WTC11 (cell line): ENCODE results near the gene STAM2. TPM values are rescaled to one million over a fixed set of nuclear protein-coding genes. Genes with fewer than 3 reads are reported as not detected.

Experiments used
- ATAC-seq: fragments of 200-7000 bp; cut with Tn5 transposase; 2 replicates; pipeline ENCODE4 v1.10.0; 2021; ENCODE audit warnings: mild to moderate bottlenecking, moderate library complexity
- CTCF ChIA-PET: fragments of 300-600 bp; sonication (Branson Sonifier 250); formaldehyde crosslinking; loops from one replicate; lab custom pipeline; 2021; ENCODE audit warnings: antibody characterized with exemption; lab: Charles Lee
- POLR2A ChIA-PET: fragments of 350-600 bp; sonication (Branson Sonifier 250); formaldehyde crosslinking; loops from one replicate; lab custom pipeline; 2021; ENCODE audit warnings: antibody characterized with exemption; lab: Charles Lee
- DNase-seq: peaks from one replicate; pipeline ENCODE4 v3.0.0; 2021; ENCODE audit warnings: low spot score
- H3K27ac Mint-ChIP-seq: 2 replicates; pipeline ENCODE4 v1.8.0; 2021; ENCODE audit warnings: mixed read lengths
- H3K27me3 Mint-ChIP-seq: 2 replicates; pipeline ENCODE4 v1.8.0; 2021; ENCODE audit warnings: low read depth, mild to moderate bottlenecking, moderate library complexity, mixed read lengths
- H3K36me3 Mint-ChIP-seq: 2 replicates; pipeline ENCODE4 v1.8.0; 2021; ENCODE audit warnings: mixed read lengths
- H3K4me1 Mint-ChIP-seq: 2 replicates; pipeline ENCODE4 v1.8.0; 2022; ENCODE audit warnings: mixed read lengths
- H3K4me3 Mint-ChIP-seq: 2 replicates; pipeline ENCODE4 v1.8.0; 2021; ENCODE audit warnings: mild to moderate bottlenecking, moderate library complexity, mixed read lengths
- H3K9me3 Mint-ChIP-seq: 2 replicates; pipeline ENCODE4 v1.8.0; 2021; ENCODE audit warnings: mixed read lengths
- CDX4 ChIP-seq: fragments of 250-450 bp; sonication (Bioruptor Pico); IDR thresholded peaks from 2 replicates; pipeline ENCODE4 v1.9.0; 2021; ENCODE audit warnings: moderate library complexity, mild to moderate bottlenecking, inconsistent platforms, borderline replicate concordance
- ETV6 ChIP-seq: sonication (generic); formaldehyde crosslinking; IDR thresholded peaks from 2 replicates; pipeline ENCODE4 v1.8.1; 2022; ENCODE audit warnings: mild to moderate bottlenecking, missing genetic modification reagents
- FOXJ3 ChIP-seq: sonication (generic); formaldehyde crosslinking; IDR thresholded peaks from 2 replicates; pipeline ENCODE4 v1.9.0; 2021; ENCODE audit warnings: missing genetic modification reagents, mild to moderate bottlenecking, borderline replicate concordance
- HMGA2 ChIP-seq: fragments of 250-450 bp; sonication (Bioruptor Pico); IDR thresholded peaks from 2 replicates; pipeline ENCODE4 v1.4.0; 2021; ENCODE audit warnings: mild to moderate bottlenecking, moderate library complexity
- JAZF1 ChIP-seq: fragments of 250-450 bp; sonication (Bioruptor Pico); IDR thresholded peaks from 2 replicates; pipeline ENCODE4 v1.9.0; 2021; ENCODE audit warnings: moderate library complexity, mild to moderate bottlenecking, inconsistent platforms
- MLX ChIP-seq: sonication (generic); formaldehyde crosslinking; IDR thresholded peaks from 2 replicates; pipeline ENCODE4 v1.8.1; 2023; ENCODE audit warnings: mild to moderate bottlenecking, missing genetic modification reagents, moderate library complexity
- MXD4 ChIP-seq: fragments of 250-450 bp; sonication (Bioruptor Pico); IDR thresholded peaks from 2 replicates; pipeline ENCODE4 v1.8.0; 2021; ENCODE audit warnings: mild to moderate bottlenecking, moderate library complexity, borderline replicate concordance
- NR1H2 ChIP-seq: sonication (generic); formaldehyde crosslinking; IDR thresholded peaks from 2 replicates; pipeline ENCODE4 v1.9.0; 2021; ENCODE audit warnings: mild to moderate bottlenecking, moderate library complexity, missing genetic modification reagents
- OVOL2 ChIP-seq: fragments of 250-450 bp; sonication (Bioruptor Pico); IDR thresholded peaks from 2 replicates; pipeline ENCODE4 v1.9.0; 2021; ENCODE audit warnings: mild to moderate bottlenecking, borderline replicate concordance
- TEAD1 ChIP-seq: sonication (generic); formaldehyde crosslinking; IDR thresholded peaks from 2 replicates; pipeline ENCODE4 v1.8.0; 2022; ENCODE audit warnings: mild to moderate bottlenecking, missing genetic modification reagents
- ZNF219 ChIP-seq: sonication (generic); formaldehyde crosslinking; IDR thresholded peaks from 2 replicates; pipeline ENCODE4 v1.8.0; 2023; ENCODE audit warnings: missing genetic modification reagents, mild to moderate bottlenecking, borderline replicate concordance
- ZNF281 ChIP-seq: sonication (generic); formaldehyde crosslinking; IDR thresholded peaks from 2 replicates; pipeline ENCODE4 v1.8.0; 2023; ENCODE audit warnings: mild to moderate bottlenecking, missing genetic modification reagents
- ZNF416 ChIP-seq: fragments of 250-450 bp; sonication (Bioruptor Pico); IDR thresholded peaks from 2 replicates; pipeline ENCODE4 v1.9.0; 2021; ENCODE audit warnings: mild to moderate bottlenecking, inconsistent platforms
- ZSCAN18 ChIP-seq: fragments of 250-450 bp; sonication (Bioruptor Pico); IDR thresholded peaks from 2 replicates; pipeline ENCODE4 v2.1.2; 2022; ENCODE audit warnings: mild to moderate bottlenecking, moderate library complexity
- total RNA-seq: library from RNA; stranded (reverse); gene quantifications from 3 replicates; pipeline ENCODE4 v1.2.3, GENCODE V29; 2021
- TF ChIP-seq, protein P1 (sequence below): sonication (generic); formaldehyde crosslinking; IDR thresholded peaks from 2 replicates; pipeline ENCODE4 v1.8.1; 2023; ENCODE audit warnings: mild to moderate bottlenecking, missing genetic modification reagents, moderate library complexity
- TF ChIP-seq, protein P2 (sequence below): sonication (generic); formaldehyde crosslinking; IDR thresholded peaks from 2 replicates; pipeline ENCODE4 v1.8.0; 2022; ENCODE audit warnings: mild to moderate bottlenecking, missing genetic modification reagents
- TF ChIP-seq, protein P3 (sequence below): sonication (generic); formaldehyde crosslinking; IDR thresholded peaks from 2 replicates; pipeline ENCODE4 v1.8.1; 2023; ENCODE audit warnings: mild to moderate bottlenecking, moderate library complexity, missing genetic modification reagents
- TF ChIP-seq, protein P4 (sequence below): sonication (generic); formaldehyde crosslinking; IDR thresholded peaks from 2 replicates; pipeline ENCODE4 v1.8.0; 2022; ENCODE audit warnings: missing genetic modification reagents

Gene STAM2
- total RNA-seq, 1 experiment from 2014 or later: 9.0 TPM

- no peak for TF ChIP-seq ZSCAN18 (CRISPR knock-in tag)
- TF ChIP-seq JAZF1 (CRISPR knock-in tag): no peak
- TF ChIP-seq, protein P1, sequence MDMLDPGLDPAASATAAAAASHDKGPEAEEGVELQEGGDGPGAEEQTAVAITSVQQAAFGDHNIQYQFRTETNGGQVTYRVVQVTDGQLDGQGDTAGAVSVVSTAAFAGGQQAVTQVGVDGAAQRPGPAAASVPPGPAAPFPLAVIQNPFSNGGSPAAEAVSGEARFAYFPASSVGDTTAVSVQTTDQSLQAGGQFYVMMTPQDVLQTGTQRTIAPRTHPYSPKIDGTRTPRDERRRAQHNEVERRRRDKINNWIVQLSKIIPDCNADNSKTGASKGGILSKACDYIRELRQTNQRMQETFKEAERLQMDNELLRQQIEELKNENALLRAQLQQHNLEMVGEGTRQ (CRISPR knock-in tag): no peak
- no peak for TF ChIP-seq FOXJ3 (CRISPR knock-in tag)
- no peak for TF ChIP-seq ZNF219 (CRISPR knock-in tag)
- no peak for TF ChIP-seq MLX
- no peak for TF ChIP-seq HMGA2 (CRISPR knock-in tag)
- TF ChIP-seq, protein P2, sequence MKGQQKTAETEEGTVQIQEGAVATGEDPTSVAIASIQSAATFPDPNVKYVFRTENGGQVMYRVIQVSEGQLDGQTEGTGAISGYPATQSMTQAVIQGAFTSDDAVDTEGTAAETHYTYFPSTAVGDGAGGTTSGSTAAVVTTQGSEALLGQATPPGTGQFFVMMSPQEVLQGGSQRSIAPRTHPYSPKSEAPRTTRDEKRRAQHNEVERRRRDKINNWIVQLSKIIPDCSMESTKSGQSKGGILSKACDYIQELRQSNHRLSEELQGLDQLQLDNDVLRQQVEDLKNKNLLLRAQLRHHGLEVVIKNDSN (CRISPR knock-in tag): no peak
- TF ChIP-seq ZNF416 (CRISPR knock-in tag): no peak
- no peak for TF ChIP-seq MXD4
- TF ChIP-seq, protein P3, sequence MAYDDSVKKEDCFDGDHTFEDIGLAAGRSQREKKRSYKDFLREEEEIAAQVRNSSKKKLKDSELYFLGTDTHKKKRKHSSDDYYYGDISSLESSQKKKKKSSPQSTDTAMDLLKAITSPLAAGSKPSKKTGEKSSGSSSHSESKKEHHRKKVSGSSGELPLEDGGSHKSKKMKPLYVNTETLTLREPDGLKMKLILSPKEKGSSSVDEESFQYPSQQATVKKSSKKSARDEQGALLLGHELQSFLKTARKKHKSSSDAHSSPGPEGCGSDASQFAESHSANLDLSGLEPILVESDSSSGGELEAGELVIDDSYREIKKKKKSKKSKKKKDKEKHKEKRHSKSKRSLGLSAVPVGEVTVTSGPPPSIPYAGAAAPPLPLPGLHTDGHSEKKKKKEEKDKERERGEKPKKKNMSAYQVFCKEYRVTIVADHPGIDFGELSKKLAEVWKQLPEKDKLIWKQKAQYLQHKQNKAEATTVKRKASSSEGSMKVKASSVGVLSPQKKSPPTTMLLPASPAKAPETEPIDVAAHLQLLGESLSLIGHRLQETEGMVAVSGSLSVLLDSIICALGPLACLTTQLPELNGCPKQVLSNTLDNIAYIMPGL: no peak
- TF ChIP-seq NR1H2 (CRISPR knock-in tag): no peak
- no peaks in the 10 kb centered on the region for H3K4me1 Mint-ChIP-seq
- ATAC-seq (no peak), DNase-seq (no peak)
- H3K9me3 Mint-ChIP-seq: peaks cover 4% of the 10 kb centered on the region
- H3K36me3 Mint-ChIP-seq: no peaks in the 10 kb centered on the region
- H3K27me3 Mint-ChIP-seq: no peaks in the 10 kb centered on the region
- ChIA-PET CTCF (no interaction called here), POLR2A (no interaction called here)
- H3K4me3 Mint-ChIP-seq: no peak overlapping the region
- H3K27ac Mint-ChIP-seq: no peak overlapping the region
Measured at GRCh38 chr2:152222975-152223637, 47.5 kb upstream of the STAM2 start.

- ATAC-seq (no peak), DNase-seq (no peak)
- H3K4me1 Mint-ChIP-seq: no peaks in the 10 kb centered on the region
- no peak overlapping the region for H3K4me3 Mint-ChIP-seq
- no peak overlapping the region for H3K27ac Mint-ChIP-seq
- H3K27me3 Mint-ChIP-seq: no peaks in the 10 kb centered on the region
- POLR2A ChIA-PET: no interaction called here
- H3K9me3 Mint-ChIP-seq: peaks cover 4% of the 10 kb centered on the region
- no peaks in the 10 kb centered on the region for H3K36me3 Mint-ChIP-seq
- CTCF ChIA-PET: no interaction called here
- TF ChIP-seq TEAD1 (CRISPR knock-in tag): no peak
- TF ChIP-seq JAZF1 (CRISPR knock-in tag): no peak
- TF ChIP-seq MLX: no peak
- no peak for TF ChIP-seq CDX4
- no peak for TF ChIP-seq ZNF281 (CRISPR knock-in tag)
- TF ChIP-seq ETV6: no peak
- TF ChIP-seq OVOL2 (CRISPR knock-in tag): no peak
- TF ChIP-seq, protein P4, sequence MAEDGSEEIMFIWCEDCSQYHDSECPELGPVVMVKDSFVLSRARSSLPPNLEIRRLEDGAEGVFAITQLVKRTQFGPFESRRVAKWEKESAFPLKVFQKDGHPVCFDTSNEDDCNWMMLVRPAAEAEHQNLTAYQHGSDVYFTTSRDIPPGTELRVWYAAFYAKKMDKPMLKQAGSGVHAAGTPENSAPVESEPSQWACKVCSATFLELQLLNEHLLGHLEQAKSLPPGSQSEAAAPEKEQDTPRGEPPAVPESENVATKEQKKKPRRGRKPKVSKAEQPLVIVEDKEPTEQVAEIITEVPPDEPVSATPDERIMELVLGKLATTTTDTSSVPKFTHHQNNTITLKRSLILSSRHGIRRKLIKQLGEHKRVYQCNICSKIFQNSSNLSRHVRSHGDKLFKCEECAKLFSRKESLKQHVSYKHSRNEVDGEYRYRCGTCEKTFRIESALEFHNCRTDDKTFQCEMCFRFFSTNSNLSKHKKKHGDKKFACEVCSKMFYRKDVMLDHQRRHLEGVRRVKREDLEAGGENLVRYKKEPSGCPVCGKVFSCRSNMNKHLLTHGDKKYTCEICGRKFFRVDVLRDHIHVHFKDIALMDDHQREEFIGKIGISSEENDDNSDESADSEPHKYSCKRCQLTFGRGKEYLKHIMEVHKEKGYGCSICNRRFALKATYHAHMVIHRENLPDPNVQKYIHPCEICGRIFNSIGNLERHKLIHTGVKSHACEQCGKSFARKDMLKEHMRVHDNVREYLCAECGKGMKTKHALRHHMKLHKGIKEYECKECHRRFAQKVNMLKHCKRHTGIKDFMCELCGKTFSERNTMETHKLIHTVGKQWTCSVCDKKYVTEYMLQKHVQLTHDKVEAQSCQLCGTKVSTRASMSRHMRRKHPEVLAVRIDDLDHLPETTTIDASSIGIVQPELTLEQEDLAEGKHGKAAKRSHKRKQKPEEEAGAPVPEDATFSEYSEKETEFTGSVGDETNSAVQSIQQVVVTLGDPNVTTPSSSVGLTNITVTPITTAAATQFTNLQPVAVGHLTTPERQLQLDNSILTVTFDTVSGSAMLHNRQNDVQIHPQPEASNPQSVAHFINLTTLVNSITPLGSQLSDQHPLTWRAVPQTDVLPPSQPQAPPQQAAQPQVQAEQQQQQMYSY: no peak
Measured at GRCh38 chr2:152221839-152222238, 46.3 kb upstream of the STAM2 start.
